ENCODE results near the gene RASL10A.

Gene RASL10A

DNA sequence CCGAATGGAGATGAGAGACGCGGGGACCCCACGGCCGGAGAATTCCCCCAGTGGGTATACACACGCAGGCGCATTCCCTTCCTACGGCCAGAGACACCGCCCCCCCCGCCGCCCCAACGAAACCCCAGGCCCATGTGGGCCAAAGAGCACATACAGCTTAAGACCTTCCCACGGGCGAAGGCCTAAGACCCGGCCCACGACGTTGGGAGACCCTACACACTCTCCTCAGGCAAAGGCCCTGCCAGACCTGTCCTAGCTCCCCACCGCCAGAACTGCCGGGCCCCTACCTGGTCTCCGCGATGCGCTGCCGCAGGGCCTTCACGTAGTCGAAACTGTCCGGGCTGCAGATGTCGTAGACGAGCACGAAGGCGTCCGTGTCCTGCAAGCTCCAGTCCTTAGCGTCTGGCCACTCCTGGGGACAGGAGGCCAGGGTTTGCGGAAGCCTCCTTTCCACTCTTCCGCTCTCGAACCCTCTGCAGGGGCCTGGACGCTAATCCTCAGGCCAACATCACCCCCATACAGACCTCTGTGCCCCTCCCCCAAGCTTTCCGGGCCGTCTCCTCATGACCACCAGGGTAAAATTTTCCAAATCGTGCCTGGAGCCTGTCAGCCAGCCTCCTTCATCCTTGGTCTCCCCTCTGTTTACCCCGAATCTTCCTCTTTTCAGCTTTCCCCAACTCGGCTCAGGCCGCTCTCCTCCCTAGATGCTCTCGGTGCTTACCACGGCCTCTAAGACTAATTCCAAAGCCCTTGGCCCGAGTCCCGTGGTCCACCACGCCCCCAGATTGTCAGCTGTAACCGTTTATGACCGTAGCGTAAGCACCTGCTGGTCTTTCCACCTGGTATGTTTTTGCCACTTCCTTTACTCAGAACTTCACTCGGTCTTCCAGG lies 1.7 kb downstream of the RASL10A start:
- TF ChIP-seq, protein P1, sequence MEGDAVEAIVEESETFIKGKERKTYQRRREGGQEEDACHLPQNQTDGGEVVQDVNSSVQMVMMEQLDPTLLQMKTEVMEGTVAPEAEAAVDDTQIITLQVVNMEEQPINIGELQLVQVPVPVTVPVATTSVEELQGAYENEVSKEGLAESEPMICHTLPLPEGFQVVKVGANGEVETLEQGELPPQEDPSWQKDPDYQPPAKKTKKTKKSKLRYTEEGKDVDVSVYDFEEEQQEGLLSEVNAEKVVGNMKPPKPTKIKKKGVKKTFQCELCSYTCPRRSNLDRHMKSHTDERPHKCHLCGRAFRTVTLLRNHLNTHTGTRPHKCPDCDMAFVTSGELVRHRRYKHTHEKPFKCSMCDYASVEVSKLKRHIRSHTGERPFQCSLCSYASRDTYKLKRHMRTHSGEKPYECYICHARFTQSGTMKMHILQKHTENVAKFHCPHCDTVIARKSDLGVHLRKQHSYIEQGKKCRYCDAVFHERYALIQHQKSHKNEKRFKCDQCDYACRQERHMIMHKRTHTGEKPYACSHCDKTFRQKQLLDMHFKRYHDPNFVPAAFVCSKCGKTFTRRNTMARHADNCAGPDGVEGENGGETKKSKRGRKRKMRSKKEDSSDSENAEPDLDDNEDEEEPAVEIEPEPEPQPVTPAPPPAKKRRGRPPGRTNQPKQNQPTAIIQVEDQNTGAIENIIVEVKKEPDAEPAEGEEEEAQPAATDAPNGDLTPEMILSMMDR (conservative IDR thresholded peaks at IDR 0.05; ENCODE audit: low read depth, low read length): no peak
- no peak for DNase-seq (ENCODE audit: low read depth)
- H3K4me3 ChIP-seq (ENCODE audit: low read length): no peak overlapping the region

- TF ChIP-seq, protein P1 (conservative IDR thresholded peaks at IDR 0.05; ENCODE audit: low read depth, low read length): peak; percentile 73
Observed at GRCh38 chr22:29313126-29313575, 2.3 kb downstream of the RASL10A start.

GRCh38 chr22:29312218-29313125 lies 3.0 kb downstream of the RASL10A start:
- no peak overlapping the region for H3K4me3 ChIP-seq (ENCODE audit: low read length)
- DNase-seq (ENCODE audit: low read depth): no peak
- TF ChIP-seq, protein P1 (conservative IDR thresholded peaks at IDR 0.05; ENCODE audit: low read depth, low read length): no peak

More at GRCh38 chr22:29313126-29313575, 2.3 kb downstream of the RASL10A start:
- no peak for DNase-seq (ENCODE audit: low read depth)
- no peak overlapping the region for H3K4me3 ChIP-seq (ENCODE audit: low read length)

DNA sequence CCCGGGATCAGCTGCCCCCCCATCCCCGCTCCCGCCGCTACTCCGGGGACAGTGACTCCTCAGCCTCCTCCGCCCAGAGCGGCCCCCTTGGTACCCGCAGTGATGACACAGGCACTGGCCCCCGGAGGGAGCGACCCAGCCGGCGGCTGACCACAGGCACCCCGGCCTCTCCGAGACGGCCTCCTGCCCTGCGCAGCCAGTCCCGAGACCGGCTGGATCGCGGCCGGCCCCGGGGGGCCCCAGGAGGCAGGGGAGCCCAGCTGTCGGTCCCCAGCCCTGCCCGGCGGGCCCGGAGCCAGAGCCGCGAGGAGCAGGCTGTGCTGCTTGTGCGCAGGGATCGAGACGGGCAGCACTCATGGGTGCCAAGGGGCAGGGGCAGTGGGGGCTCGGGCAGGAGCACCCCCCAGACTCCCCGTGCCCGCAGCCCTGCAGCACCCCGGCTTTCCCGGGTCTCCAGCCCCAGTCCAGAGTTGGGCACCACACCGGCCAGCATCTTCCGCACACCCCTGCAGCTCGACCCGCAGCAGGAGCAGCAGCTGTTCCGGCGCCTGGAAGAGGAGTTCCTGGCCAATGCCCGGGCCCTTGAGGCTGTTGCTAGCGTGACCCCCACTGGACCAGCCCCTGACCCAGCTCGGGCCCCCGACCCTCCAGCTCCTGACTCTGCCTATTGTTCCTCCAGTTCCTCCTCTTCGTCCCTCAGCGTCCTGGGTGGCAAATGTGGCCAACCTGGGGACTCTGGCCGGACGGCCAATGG lies 3.9 kb downstream of the RASL10A start:
- TF ChIP-seq, protein P1 (conservative IDR thresholded peaks at IDR 0.05; ENCODE audit: low read depth, low read length): no peak
- H3K4me3 ChIP-seq (ENCODE audit: low read length): no peak overlapping the region
- no peak for DNase-seq (ENCODE audit: low read depth)

- peak; percentile 83 for DNase-seq (ENCODE audit: low read depth)
- TF ChIP-seq, protein P1 (conservative IDR thresholded peaks at IDR 0.05; ENCODE audit: low read depth, low read length): no peak
- no peak overlapping the region for H3K4me3 ChIP-seq (ENCODE audit: low read length)
Observed at GRCh38 chr22:29310863-29311339, 4.6 kb downstream of the RASL10A start.

- no peak for DNase-seq (ENCODE audit: low read depth)
- H3K4me3 ChIP-seq (ENCODE audit: low read length): no peak overlapping the region
- TF ChIP-seq, protein P1 (conservative IDR thresholded peaks at IDR 0.05; ENCODE audit: low read depth, low read length): no peak
Observed at GRCh38 chr22:29310065-29310862, 5.2 kb downstream of the RASL10A start.
